Measurements from ENCODE around the gene BAIAP3.
A peak's percentile ranks its signal among the peaks of the same experiment; 100 is the strongest.

The BAIAP3 gene

DNA sequence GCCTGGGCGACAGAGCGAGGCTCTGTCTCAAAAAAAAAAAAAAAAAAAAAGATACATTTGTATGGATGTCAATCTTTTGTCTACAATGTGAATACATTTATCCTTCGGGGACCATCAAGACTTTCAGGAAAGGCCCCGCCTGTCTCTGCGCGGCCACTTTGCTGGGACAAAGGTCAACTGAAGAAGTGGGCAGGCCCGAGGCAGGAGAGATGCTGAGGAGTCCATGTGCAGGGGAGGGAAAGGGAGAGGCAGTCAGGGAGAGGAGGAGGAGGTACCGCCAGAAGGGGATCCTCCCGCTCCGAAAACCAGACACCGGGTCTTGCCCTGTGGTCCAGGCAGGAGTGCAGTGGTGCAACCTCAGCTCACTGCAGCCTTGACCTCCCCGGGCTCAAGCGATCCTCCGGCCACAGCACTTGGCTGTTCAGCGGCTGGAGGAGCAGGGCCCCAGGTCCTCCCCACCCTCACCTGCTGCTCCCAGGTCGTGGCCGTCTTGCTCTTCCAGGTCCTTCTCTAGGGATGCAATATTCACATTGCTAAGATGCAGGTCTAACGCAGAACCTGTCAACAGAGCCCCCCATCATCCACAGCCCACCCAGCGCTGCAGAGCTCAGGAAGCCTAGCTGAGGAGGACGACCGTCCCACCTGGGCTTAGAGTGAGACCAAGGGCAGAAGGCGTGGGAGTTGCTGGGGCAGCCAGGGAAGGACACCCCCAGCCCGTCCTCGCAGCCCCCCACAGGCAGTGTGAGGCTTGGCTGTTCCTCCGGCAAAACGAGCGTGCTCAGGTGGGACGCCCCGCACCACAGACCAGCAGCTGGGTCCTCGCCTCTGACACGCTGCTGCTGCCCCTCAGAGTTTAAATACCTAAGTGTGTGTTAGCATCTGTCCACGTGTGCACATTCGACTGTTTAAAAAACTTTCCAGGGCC is 37.9 kb downstream of the BAIAP3 start:
- DNase-seq: no peak

DNA sequence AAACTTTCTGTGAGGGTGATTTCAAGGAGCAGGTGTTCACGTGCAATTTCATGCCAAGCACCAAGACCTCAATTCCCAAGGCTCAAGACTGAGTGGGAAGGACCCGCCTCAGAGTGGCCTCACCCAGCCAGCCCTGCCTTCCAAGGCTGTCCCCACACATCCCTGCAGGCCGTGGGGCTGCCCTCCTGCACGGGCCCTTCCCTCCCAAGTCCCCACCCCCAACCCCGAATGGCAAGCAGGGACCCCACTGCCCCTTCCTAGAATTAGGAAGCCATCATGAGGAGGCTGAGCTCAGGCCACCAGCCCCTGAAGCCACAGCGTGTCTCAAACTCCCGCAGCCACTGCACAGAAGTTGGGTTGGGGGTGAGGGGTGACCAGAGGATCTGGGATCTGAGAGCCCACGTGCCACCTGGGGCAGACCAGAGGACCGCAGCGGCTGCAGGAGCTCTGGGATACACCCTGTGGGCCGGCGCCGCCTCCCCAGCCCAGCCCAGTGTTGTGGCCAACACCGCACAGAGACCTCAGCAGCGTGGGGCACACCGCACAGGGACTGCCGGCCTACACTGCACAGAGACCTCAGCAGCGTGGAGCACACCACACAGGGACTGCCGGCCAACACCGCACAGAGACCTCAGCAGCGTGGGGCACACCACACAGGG is 39.0 kb downstream of the BAIAP3 start:
- no peak for DNase-seq

GRCh38 chr16:1374418-1375297 is 41.2 kb downstream of the BAIAP3 start:
- no peak for DNase-seq

DNA sequence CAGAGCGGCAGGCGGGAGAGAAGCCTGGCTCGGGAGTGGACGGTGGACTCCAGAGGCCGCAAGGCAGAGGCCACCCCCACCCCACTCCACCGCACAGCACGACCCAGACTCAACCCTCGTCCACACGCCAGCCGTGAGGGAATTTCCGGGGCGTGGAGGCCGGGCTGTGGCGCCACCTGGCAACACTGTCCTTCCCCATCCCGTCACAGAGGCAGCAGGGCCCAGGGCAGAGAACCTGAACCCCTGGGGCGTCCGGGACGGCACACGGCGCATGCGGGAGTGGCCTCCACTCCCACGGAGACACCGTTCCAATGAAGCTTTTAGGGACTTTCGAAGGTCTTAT is 41.8 kb downstream of the BAIAP3 start:
- DNase-seq: no peak

DNA sequence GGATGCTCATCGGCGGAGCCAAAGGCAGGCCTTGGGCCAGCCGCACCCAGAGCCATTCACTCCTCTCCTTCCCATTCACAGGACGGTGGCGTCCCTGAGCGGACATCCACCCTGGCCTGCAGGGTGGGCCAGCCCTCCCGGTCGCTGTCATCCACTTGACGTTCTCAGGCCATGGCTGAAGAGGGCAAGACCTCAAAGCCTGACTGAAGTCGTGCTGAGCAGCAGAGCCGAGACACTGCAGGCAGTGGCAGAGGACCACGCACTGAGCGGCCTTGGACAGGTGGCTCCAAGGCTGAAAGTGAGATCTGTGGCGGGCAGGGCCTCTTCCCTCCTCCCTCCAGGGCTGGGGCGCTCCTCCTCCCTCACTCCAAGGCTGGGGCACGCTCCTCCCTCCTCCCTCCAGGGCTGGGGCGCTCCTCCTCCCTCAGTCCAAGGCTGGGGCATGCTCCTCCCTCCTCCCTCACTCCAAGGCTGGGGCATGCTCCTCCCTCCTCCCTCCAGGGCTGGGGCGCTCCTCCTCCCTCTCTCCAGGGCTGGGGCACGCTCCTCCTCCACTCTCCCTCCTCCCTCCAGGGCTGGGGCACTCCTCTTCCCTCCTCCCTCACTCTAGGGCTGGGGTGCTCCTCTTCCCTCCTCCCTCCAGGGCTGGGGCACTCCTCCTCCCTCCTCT is 42.4 kb downstream of the BAIAP3 start:
- DNase-seq: no peak

DNA sequence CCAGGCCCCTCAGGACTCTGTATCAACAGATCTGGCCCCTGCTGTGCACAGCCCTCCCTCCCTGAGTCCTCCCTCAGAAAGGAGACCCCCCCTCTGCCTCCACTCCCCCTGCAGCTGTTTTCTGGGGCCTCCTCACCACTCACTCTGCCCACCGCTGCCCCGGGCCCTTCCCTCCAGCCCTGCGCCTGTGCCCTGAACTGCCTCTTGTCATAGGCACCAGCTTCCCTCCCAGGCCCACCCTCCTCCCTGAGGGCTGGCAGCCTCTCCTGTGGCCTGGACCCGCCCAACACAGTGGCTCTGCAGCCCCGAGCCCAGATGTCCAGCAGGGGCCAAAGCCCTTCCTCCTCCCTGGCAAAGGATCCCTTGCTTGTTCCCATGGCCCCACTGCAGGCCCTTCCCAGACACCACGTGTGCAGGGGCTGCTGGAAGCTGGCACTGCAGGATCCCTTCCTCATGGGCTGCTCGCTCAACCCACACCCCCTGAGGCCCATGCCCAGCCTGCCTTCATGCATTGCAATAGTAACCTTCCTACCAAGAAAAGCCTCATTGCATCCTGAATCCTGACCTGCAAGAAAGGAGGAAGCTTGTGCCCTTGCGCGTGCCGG is 44.1 kb downstream of the BAIAP3 start:
- DNase-seq: no peak

DNA sequence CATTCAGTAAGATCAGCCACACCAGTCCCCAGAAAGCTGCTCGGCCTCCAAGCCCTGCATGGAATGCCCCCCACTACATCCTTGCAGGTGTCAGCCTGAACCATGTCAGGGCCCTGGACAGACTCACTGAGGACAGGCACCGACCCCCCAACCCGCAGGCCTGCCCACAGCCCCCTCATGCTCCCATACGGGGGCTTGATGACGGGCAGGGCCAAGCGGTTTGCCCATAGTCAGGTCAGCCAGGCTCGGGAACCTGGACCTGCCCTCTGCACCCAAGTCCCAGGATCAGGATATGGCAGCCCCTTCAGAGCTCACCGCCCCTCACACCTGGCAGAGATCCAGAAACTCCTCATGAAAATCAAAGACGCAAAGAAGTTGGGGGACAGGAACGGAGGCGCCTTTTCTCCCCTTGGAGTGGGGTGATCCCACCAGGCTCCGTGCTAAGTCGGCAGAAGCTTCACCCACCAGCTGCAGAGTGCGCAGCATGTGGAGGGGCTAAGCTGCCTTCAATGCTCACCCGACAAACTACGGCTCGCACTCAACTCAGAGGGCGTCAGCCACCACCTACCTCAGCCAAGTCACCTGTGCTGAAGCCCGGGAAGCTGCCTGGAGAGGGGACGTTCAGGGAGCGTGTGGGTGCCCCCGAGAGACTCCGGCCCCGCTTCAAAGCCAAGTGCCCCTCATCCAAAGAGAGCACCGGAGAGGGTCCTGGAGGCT is 44.8 kb downstream of the BAIAP3 start:
- no peak for DNase-seq

DNA sequence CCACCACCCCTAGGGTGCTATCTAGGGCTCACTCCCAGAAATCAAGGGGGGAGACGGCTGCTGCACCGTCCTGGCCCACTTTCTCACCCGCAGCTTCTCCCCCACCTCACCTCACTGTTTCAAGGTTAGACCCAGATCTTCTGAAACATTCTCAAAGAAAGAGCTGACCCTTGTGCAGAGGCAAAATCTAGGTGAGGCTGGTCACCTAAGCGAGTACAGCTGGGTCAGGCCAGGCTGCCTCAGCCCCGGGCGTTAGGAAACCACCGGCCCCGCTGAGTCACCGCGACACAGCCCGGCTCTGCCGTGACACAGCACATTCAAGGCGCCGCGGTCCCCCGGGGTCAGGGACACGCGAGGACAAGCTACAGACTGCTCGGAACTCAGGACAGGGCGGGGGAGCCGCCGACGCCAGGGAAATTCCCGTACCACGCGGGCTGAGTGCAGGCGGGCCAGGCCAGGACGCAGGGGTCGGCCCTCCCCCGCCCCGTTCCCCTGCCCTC is 45.4 kb downstream of the BAIAP3 start:
- DNase-seq: peak; percentile 31

GRCh38 chr16:1379304-1380076 is 46.0 kb downstream of the BAIAP3 start:
- DNase-seq: peak; percentile 54

- DNase-seq: no peak
Observed at GRCh38 chr16:1380195-1380594, 46.8 kb downstream of the BAIAP3 start.

DNA sequence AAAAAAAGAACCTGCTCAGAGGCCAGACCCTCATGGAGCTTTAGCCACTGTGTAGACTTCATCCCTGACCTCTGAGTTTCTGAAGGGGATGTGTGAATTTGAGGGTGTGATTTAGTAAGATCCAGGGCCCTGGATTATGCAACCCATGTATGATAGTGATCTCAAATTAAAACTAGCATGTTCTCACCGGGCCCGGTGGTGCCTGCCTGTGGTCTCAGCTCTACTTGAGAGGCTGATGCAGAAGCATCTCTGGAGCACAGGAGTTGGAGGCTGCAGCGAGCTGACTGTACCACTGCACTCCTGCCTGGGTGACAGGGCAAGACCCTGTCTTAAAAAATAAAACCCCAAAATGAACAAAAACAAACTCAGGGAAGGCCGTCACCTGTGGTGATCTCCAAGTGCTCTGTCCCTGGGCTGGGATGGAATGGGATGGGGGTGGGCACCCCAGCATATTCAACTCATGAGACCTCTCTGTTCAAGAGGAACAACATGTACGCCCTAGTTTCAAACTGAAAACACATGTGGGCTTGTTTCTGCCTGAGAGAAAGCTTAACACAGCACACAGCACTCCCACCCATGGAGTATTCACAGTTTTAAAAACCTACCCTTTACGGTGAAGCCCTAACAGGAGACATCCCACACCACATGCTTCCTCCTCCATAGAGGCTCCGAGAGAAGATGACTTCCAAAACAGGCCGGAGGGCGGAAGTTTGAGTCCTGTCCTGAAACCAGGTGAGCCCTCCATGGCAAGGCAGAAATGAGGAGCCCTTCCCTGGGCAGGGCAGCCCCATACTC is 48.4 kb downstream of the BAIAP3 start:
- DNase-seq: no peak

DNA sequence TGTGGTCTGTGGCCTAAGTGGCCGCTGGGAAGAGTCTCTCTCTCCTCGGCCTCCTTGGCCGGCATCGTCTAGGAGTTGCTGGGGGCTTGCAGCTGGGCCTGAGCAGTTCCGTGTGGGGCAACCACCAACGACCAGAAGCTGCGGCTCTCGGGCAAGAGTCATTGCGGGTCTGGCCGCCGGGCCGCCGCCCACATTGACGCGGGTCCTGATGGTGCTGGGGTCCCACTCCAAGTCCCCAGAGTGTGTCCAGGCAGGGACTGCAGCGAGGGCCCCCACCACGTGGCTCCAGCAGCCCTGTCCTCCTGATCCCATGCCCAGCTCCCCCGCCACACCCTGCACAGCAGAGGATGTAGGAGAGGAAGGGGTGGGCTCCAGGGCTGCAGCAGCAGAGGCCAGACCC is 50.1 kb downstream of the BAIAP3 start:
- no peak for DNase-seq

GRCh38 chr16:1385232-1385631 is 51.8 kb downstream of the BAIAP3 start:
- DNase-seq: no peak

DNA sequence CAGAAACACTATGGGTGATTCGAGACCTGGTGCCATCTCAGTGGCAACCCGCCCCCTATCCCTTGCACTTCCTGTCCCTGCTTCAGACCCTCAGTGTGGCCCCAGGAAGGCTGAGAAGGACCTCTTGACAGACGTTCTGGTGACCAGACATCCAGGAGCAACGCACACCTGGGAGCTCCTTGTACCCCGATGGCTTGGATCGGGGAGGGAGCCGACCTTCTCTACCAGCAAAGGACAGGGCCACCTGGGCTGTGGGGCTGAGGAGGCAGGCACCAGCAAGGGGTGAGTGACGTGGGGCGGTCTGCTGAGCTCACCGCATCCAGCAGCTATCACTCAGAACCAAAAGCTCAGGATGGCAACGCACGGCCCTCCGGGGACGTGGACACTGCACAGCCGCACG is 53.9 kb downstream of the BAIAP3 start:
- DNase-seq: no peak

- DNase-seq: no peak
Observed at GRCh38 chr16:1389762-1390161, 56.3 kb downstream of the BAIAP3 start.

- no peak for DNase-seq
Observed at GRCh38 chr16:1390239-1390779, 56.9 kb downstream of the BAIAP3 start.

DNA sequence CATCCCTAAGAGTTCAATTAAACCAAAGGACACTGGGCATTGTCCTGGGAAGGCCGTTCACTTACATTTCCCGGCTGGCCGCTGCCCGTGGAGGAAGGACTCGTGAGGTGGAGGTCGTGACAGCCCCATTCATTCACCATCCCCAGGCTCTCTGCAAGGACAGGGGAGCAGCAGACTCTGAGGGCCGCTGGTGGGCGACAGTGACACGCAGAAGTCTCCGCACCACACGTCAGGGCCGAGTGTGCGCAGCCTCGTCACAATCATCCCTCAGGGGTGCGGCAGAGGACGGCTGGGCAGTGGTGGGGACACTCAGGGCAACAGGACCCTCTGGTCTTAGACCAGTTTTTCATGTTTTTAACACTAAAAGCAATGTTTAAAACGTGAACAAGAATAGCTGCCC is 59.4 kb downstream of the BAIAP3 start:
- DNase-seq: no peak

DNA sequence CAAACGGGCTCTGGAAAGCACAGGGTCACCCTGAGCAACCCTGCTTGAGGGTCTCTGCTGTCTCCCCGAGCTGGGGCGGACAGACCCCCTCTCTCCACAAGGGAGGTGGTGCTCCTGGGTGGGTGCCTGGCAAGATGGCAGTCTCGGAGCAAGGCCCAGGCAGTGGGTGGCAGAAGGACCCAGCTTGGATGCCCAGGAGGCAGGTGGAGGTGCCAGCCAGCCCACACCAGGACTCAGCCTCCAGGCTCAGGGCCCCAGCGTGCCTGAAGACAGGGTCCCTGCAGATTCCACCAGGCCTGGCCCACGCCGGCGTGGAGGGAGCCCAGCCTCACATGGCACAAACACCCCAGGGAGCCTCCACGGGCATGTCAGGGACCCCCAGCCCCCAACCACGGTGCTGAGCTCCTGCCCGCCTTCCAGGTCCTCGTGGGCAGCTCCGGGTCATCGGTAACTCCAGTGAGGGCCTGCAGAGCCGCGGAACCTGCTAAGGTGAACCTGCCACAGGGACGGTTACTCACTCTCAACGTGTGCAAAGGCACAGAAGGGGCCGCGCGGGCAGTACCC is 60.2 kb downstream of the BAIAP3 start:
- DNase-seq: no peak

DNA sequence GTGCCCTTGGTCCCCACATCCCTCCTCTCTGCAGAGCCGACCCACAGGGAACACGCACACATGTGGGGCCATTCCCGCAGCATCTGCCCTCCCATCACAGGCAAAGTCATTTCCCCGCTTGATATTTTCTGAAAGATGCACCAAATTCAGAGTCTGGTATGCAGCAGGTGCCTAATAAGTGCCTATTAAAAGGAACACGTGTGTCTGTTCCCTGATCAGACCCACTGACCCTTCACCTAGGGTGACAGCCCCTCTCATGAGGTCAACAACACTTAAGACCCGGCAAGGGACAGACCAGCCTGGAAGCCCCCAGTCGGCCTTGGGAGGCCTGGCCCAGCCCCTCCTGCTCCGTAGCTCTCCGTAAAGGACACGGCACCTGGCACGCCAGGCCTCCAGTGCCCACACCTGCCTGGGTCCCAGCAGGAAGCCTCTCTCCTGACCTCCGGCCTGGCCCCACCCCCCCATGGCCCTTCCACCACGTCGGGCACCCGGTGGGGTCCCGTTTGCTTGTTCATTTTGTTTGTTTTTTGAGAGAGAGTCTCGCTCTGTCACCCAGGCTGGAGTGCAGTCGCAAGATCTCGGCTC is 61.0 kb downstream of the BAIAP3 start:
- no peak for DNase-seq
